Trophoblast cell (in vitro differentiated cells and primary cell): ENCODE data around the gene COMMD1.

Experiments used
- DNase-seq, 2 donors: peaks; one replicate each; pipeline ENCODE4 v3.0.0-alpha.2; 2016
- H2AFZ ChIP-seq: 2 replicates; pipeline ENCODE4 v1.6.1; 2013; ENCODE audit warnings: low read length, moderate library complexity, mild to moderate bottlenecking; ENCODE audit not compliant: insufficient read depth, poor library complexity
- H2AK5ac ChIP-seq: 2 replicates; pipeline ENCODE4 v1.6.1; 2013; ENCODE audit warnings: mild to moderate bottlenecking, low read length
- H2BK120ac ChIP-seq: 2 replicates; pipeline ENCODE4 v1.6.1; 2013; ENCODE audit warnings: low read length, mild to moderate bottlenecking, moderate library complexity; ENCODE audit not compliant: insufficient read depth, poor library complexity
- H2BK12ac ChIP-seq: 2 replicates; pipeline ENCODE4 v1.6.1; 2013; ENCODE audit warnings: mild to moderate bottlenecking, low read length, moderate library complexity
- H2BK5ac ChIP-seq: 2 replicates; pipeline ENCODE4 v1.6.1; 2013; ENCODE audit warnings: low read length, low read depth, moderate library complexity, mild to moderate bottlenecking; ENCODE audit not compliant: poor library complexity
- H3K14ac ChIP-seq: 2 replicates; pipeline ENCODE4 v1.6.1; 2013; ENCODE audit warnings: mild to moderate bottlenecking, low read length
- H3K18ac ChIP-seq: 2 replicates; pipeline ENCODE4 v1.6.1; 2013; ENCODE audit warnings: mild to moderate bottlenecking, low read length
- H3K23ac ChIP-seq: 2 replicates; pipeline ENCODE4 v1.6.1; 2013; ENCODE audit warnings: low read length
- H3K27ac ChIP-seq: 2 replicates; pipeline ENCODE4 v1.5.1; 2013; ENCODE audit warnings: low read depth, mild to moderate bottlenecking, inconsistent platforms, low read length, moderate library complexity
- H3K27me3 ChIP-seq: 2 replicates; pipeline ENCODE4 v1.6.1; 2013; ENCODE audit warnings: inconsistent platforms, mild to moderate bottlenecking, low read length, moderate library complexity; ENCODE audit not compliant: insufficient read depth
- H3K36me3 ChIP-seq, 2 experiments: 1 replicate in 1 of 2; 2 replicates in 1 of 2; pipeline ENCODE4 v1.6.1; 2013; ENCODE audit warnings: low read length in 2 of 2, mild to moderate bottlenecking in 2 of 2, moderate library complexity in 1 of 2; ENCODE audit not compliant: insufficient read depth in 2 of 2, control insufficient read depth in 1 of 2
- H3K4ac ChIP-seq: 2 replicates; pipeline ENCODE4 v1.6.1; 2013; ENCODE audit warnings: low read depth, mild to moderate bottlenecking, low read length, moderate library complexity
- H3K4me1 ChIP-seq, 2 experiments: 1 replicate in 1 of 2; 2 replicates in 1 of 2; pipeline ENCODE4 v1.6.1; 2013; ENCODE audit warnings: low read length in 2 of 2, mild to moderate bottlenecking in 2 of 2, moderate library complexity in 1 of 2; ENCODE audit not compliant: insufficient read depth in 2 of 2, control insufficient read depth in 1 of 2
- H3K4me2 ChIP-seq: 2 replicates; pipeline ENCODE4 v1.6.1; 2013; ENCODE audit warnings: inconsistent platforms, mild to moderate bottlenecking, low read length, moderate library complexity
- H3K4me3 ChIP-seq: 2 replicates; pipeline ENCODE4 v1.5.1; 2013; ENCODE audit warnings: mild to moderate bottlenecking, low read depth, low read length, inconsistent platforms
- H3K79me1 ChIP-seq: one replicate; pipeline ENCODE4 v1.6.1; 2013; ENCODE audit warnings: low read length
- H3K79me2 ChIP-seq: 2 replicates; pipeline ENCODE4 v1.6.1; 2013; ENCODE audit warnings: low read length, mild to moderate bottlenecking; ENCODE audit not compliant: control insufficient read depth, insufficient read depth, poor library complexity
- H3K9ac ChIP-seq: 2 replicates; pipeline ENCODE4 v1.6.1; 2013; ENCODE audit warnings: mild to moderate bottlenecking, low read length
- H3K9me3 ChIP-seq: 2 replicates; pipeline ENCODE4 v1.6.1; 2013; ENCODE audit warnings: low read depth, mild to moderate bottlenecking, control low read depth, inconsistent platforms, low read length; ENCODE audit not compliant: insufficient read depth
- H4K12ac ChIP-seq: 2 replicates; pipeline ENCODE4 v1.6.1; 2013; ENCODE audit warnings: low read depth, mild to moderate bottlenecking, low read length, moderate library complexity
- H4K8ac ChIP-seq: 2 replicates; pipeline ENCODE4 v1.6.1; 2013; ENCODE audit warnings: low read depth, mild to moderate bottlenecking, low read length, moderate library complexity
- H4K91ac ChIP-seq: one replicate; pipeline ENCODE4 v1.6.1; 2013; ENCODE audit warnings: low read depth, mild to moderate bottlenecking, low read length, moderate library complexity
- WGBS: extraction: QIAGEN DNeasy Blood & Tissue Kit; methylation state at CpG from one replicate; pipeline ENCODE4 v1.1.7; 2013; ENCODE audit warnings: missing lambda C conversion rate; ENCODE audit not compliant: insufficient read length, insufficient coverage; ENCODE audit errors: extremely low coverage; 5-methylcytosine and 5-hydroxymethylcytosine counted together

Gene COMMD1

GRCh38 chr2:61959381-61960293 lies 54.2 kb downstream of the COMMD1 start:
- no peak overlapping the region for H2BK120ac ChIP-seq
- no peak overlapping the region for H3K18ac ChIP-seq
- no CpG with 5 or more reads among the region's 7 CpGs for WGBS

GRCh38 chr2:61961231-61961901 lies 55.9 kb downstream of the COMMD1 start:
- no peak overlapping the region for H3K4me3 ChIP-seq
- H3K18ac ChIP-seq, result no peak overlapping the region
- H3K36me3 ChIP-seq, result peaks cover 4% of the 10 kb centered on the region in 2 experiments
- H4K12ac ChIP-seq, result no peak overlapping the region
- H3K9me3 ChIP-seq, result peaks cover 4% of the 10 kb centered on the region
- no peak overlapping the region for H3K4ac ChIP-seq
- H4K91ac ChIP-seq, result no peak overlapping the region
- DNase-seq, result no peak
- peaks cover 0 to 2% of the 10 kb centered on the region in 2 experiments for H3K4me1 ChIP-seq
- H3K27ac ChIP-seq, result no peak overlapping the region
- no peak overlapping the region for H3K4me2 ChIP-seq
- H3K79me2 ChIP-seq, result no peaks in the 10 kb centered on the region
- H3K27me3 ChIP-seq, result no peaks in the 10 kb centered on the region
- no peak overlapping the region for H4K8ac ChIP-seq
- H2BK120ac ChIP-seq, result no peak overlapping the region
- no peak overlapping the region for H2BK5ac ChIP-seq
- H3K14ac ChIP-seq, result no peak overlapping the region
- peaks cover 2% of the 10 kb centered on the region for H3K79me1 ChIP-seq
- H2AK5ac ChIP-seq, result no peak overlapping the region
- H3K9ac ChIP-seq, result no peak overlapping the region
- no peak overlapping the region for H2AFZ ChIP-seq
- no CpG with 5 or more reads among the region's 2 CpGs for WGBS
- H3K23ac ChIP-seq, result no peak overlapping the region
- H2BK12ac ChIP-seq, result no peak overlapping the region

More at GRCh38 chr2:61959381-61960293, 54.2 kb downstream of the COMMD1 start:
- Histone ChIP-seq H2AFZ (no peak overlapping the region), H4K12ac (no peak overlapping the region), H3K23ac (no peak overlapping the region), H3K4me2 (no peak overlapping the region), H2BK5ac (no peak overlapping the region), H3K4me3 (no peak overlapping the region), H4K8ac (no peak overlapping the region), H3K9ac (no peak overlapping the region), H4K91ac (no peak overlapping the region), H3K9me3 (peaks cover 4% of the 10 kb centered on the region), H3K4ac (no peak overlapping the region), H3K27ac (no peak overlapping the region), H2AK5ac (no peak overlapping the region), H3K4me1 (peaks cover 0 to 2% of the 10 kb centered on the region in 2 experiments), H3K27me3 (no peaks in the 10 kb centered on the region), H3K14ac (no peak overlapping the region), H3K79me1 (peaks cover 2% of the 10 kb centered on the region), H3K79me2 (no peaks in the 10 kb centered on the region), H3K36me3 (peaks cover 4% of the 10 kb centered on the region in 2 experiments), H2BK12ac (no peak overlapping the region)
- DNase-seq, result no peak

GRCh38 chr2:61962095-61962984 lies 56.9 kb downstream of the COMMD1 start:
- Histone ChIP-seq H3K4me2 (no peak overlapping the region), H4K12ac (no peak overlapping the region), H3K14ac (no peak overlapping the region), H4K91ac (no peak overlapping the region), H2AK5ac (peak overlapping the region; percentile 19), H2AFZ (no peak overlapping the region), H3K23ac (no peak overlapping the region), H3K79me1 (peaks cover 2% of the 10 kb centered on the region), H3K18ac (peak overlapping the region; percentile 29), H3K27me3 (no peaks in the 10 kb centered on the region), H3K4me1 (peaks cover 0 to 2% of the 10 kb centered on the region in 2 experiments), H3K4me3 (no peak overlapping the region), H4K8ac (no peak overlapping the region), H3K36me3 (peaks cover 4% of the 10 kb centered on the region in 2 experiments), H3K27ac (no peak overlapping the region), H3K4ac (no peak overlapping the region), H2BK12ac (peak overlapping the region; percentile 79), H2BK120ac (peak overlapping the region; percentile 27), H2BK5ac (no peak overlapping the region), H3K79me2 (no peaks in the 10 kb centered on the region), H3K9me3 (peaks cover 4% of the 10 kb centered on the region), H3K9ac (no peak overlapping the region)
- DNase-seq, result peak in 1 of 2 donors; percentile 34
- WGBS, result no CpG with 5 or more reads among the region's 5 CpGs

GRCh38 chr2:61966087-61966727 lies 60.7 kb downstream of the COMMD1 start:
- no peak overlapping the region for H2AK5ac ChIP-seq
- H3K27me3 ChIP-seq, result no peaks in the 10 kb centered on the region
- no peak overlapping the region for H4K12ac ChIP-seq
- peaks cover 2 to 3% of the 10 kb centered on the region in 2 experiments for H3K4me1 ChIP-seq
- H2BK12ac ChIP-seq, result no peak overlapping the region
- H3K18ac ChIP-seq, result no peak overlapping the region
- H3K79me2 ChIP-seq, result no peaks in the 10 kb centered on the region
- H2BK5ac ChIP-seq, result no peak overlapping the region
- no peak overlapping the region for H2BK120ac ChIP-seq
- peaks cover 2% of the 10 kb centered on the region for H3K79me1 ChIP-seq
- no peaks in the 10 kb centered on the region for H3K9me3 ChIP-seq
- H3K36me3 ChIP-seq, result no peaks in the 10 kb centered on the region
- H3K4ac ChIP-seq, result no peak overlapping the region
- H3K14ac ChIP-seq, result no peak overlapping the region
- H4K8ac ChIP-seq, result no peak overlapping the region
- no peak for DNase-seq
- H3K4me3 ChIP-seq, result no peak overlapping the region
- H2AFZ ChIP-seq, result no peak overlapping the region
- H4K91ac ChIP-seq, result no peak overlapping the region
- H3K27ac ChIP-seq, result no peak overlapping the region
- WGBS, result no CpG with 5 or more reads among the region's 2 CpGs
- H3K9ac ChIP-seq, result no peak overlapping the region
- H3K23ac ChIP-seq, result no peak overlapping the region
- H3K4me2 ChIP-seq, result no peak overlapping the region
